HT-29 (cell line): Measurements from ENCODE around the gene LARP4. TPM values are rescaled to one million over a fixed set of nuclear protein-coding genes. Genes with fewer than 3 reads are reported as not detected.
"Not testable (repeated sequence)": the region's sequence is repeated elsewhere in the genome, so short reads cannot be mapped to it uniquely, and the experiment has no call there.

Source experiments
- DNase-seq: peaks from one replicate; pipeline ENCODE4 v3.0.0-alpha.2; 2015; ENCODE audit warnings: low spot score
- total RNA-seq: library from RNA; depleted of rRNA; stranded (reverse); fragments of >200 nt; shearing (Covaris generic); gene quantifications from 2 replicates; pipeline ENCODE4 v1.2.3, GENCODE V29; 2014

Gene LARP4
- total RNA-seq, 1 experiment from 2014 or later = 18.9 TPM

GRCh38 chr12:50477241-50477832 lies 76.7 kb downstream of the LARP4 start:
- no peak for DNase-seq

GRCh38 chr12:50482571-50482970 lies 81.9 kb downstream of the LARP4 start:
- DNase-seq = no peak

- no peak for DNase-seq
Measured at GRCh38 chr12:50483488-50483887, 82.8 kb downstream of the LARP4 start.

GRCh38 chr12:50488801-50489200 lies 88.1 kb downstream of the LARP4 start:
- DNase-seq = no peak

GRCh38 chr12:50498119-50498518 lies 97.4 kb downstream of the LARP4 start:
- DNase-seq = not testable (repeated sequence)

- DNase-seq = peak; percentile 96
Measured at GRCh38 chr12:50504798-50505674, 104.4 kb downstream of the LARP4 start, which contains the start of gene DIP2B. TSS of gene DIP2B (plus strand) at chr12:50504985. CDS start at chr12:50505141, 156 bp downstream.

- peak; percentile 42 for DNase-seq
Measured at GRCh38 chr12:50505675-50506530, 105.2 kb downstream of the LARP4 start.

GRCh38 chr12:50506753-50507473 lies 106.2 kb downstream of the LARP4 start:
- DNase-seq = no peak

- DNase-seq = no peak
Measured at GRCh38 chr12:50507474-50507838, 106.8 kb downstream of the LARP4 start.

GRCh38 chr12:50507930-50508329 lies 107.2 kb downstream of the LARP4 start:
- no peak for DNase-seq

GRCh38 chr12:50508414-50508813 lies 107.7 kb downstream of the LARP4 start:
- no peak for DNase-seq

- no peak for DNase-seq
Measured at GRCh38 chr12:50508970-50509663, 108.4 kb downstream of the LARP4 start.

GRCh38 chr12:50514526-50515276 lies 114.0 kb downstream of the LARP4 start:
- DNase-seq = no peak

GRCh38 chr12:50515587-50515986 lies 114.9 kb downstream of the LARP4 start:
- DNase-seq = no peak

GRCh38 chr12:50517421-50518048 lies 116.8 kb downstream of the LARP4 start:
- DNase-seq = no peak

- DNase-seq = no peak
Measured at GRCh38 chr12:50518090-50518489, 117.4 kb downstream of the LARP4 start.

- no peak for DNase-seq
Measured at GRCh38 chr12:50519353-50519752, 118.7 kb downstream of the LARP4 start.

GRCh38 chr12:50520416-50521207 lies 119.9 kb downstream of the LARP4 start:
- DNase-seq = no peak

GRCh38 chr12:50521781-50522180 lies 121.1 kb downstream of the LARP4 start:
- DNase-seq = not testable (repeated sequence)
